ENCODE results near the gene DOCK4. TPM values are rescaled to one million over a fixed set of nuclear protein-coding genes. Genes with fewer than 3 reads are reported as not detected.

Gene DOCK4
- total RNA-seq, 1 donor from 2014 or later = 32.2 TPM

- H3K27me3 Mint-ChIP-seq (ENCODE audit: low read depth, unreplicated experiment) = no peaks in the 10 kb centered on the region
- peak overlapping the region; percentile 49 for H3K4me2 ChIP-seq (ENCODE audit: low read length)
- no peaks in the 10 kb centered on the region for H3K27me3 ChIP-seq (ENCODE audit: insufficient read depth, low read length)
- H3K9me3 ChIP-seq (ENCODE audit: insufficient read depth, low read depth, low read length) = no peaks in the 10 kb centered on the region
- no peaks in the 10 kb centered on the region for H3K9me3 Mint-ChIP-seq (ENCODE audit: unreplicated experiment)
- DNase-seq (ENCODE audit: low read depth) = peak; percentile 54
- peaks cover 7% of the 10 kb centered on the region for H4K20me1 ChIP-seq (ENCODE audit: insufficient read depth, low read length)
- no peaks in the 10 kb centered on the region for H3K36me3 ChIP-seq (ENCODE audit: insufficient read depth, low read length)
- peaks cover 58% of the 10 kb centered on the region for H3K4me1 Mint-ChIP-seq (ENCODE audit: low read depth, unreplicated experiment)
- peak overlapping the region; percentile 47 for H3K4me3 Mint-ChIP-seq (ENCODE audit: unreplicated experiment)
- no peak for FAIRE-seq
- H3K9ac ChIP-seq (ENCODE audit: low read length) = peak overlapping the region; percentile 2
- peaks cover 5% of the 10 kb centered on the region for H3K79me2 ChIP-seq (ENCODE audit: insufficient read depth, low read length)
- H3K4me3 ChIP-seq (ENCODE audit: insufficient read depth, low read depth, low read length) = no peak overlapping the region
- H3K27ac Mint-ChIP-seq (ENCODE audit: unreplicated experiment) = peak overlapping the region; percentile 97
- TF ChIP-seq EZH2 (IDR thresholded peaks at IDR 0.05; ENCODE audit: insufficient read depth, low read length) = no peak
- TF ChIP-seq, protein P1, sequence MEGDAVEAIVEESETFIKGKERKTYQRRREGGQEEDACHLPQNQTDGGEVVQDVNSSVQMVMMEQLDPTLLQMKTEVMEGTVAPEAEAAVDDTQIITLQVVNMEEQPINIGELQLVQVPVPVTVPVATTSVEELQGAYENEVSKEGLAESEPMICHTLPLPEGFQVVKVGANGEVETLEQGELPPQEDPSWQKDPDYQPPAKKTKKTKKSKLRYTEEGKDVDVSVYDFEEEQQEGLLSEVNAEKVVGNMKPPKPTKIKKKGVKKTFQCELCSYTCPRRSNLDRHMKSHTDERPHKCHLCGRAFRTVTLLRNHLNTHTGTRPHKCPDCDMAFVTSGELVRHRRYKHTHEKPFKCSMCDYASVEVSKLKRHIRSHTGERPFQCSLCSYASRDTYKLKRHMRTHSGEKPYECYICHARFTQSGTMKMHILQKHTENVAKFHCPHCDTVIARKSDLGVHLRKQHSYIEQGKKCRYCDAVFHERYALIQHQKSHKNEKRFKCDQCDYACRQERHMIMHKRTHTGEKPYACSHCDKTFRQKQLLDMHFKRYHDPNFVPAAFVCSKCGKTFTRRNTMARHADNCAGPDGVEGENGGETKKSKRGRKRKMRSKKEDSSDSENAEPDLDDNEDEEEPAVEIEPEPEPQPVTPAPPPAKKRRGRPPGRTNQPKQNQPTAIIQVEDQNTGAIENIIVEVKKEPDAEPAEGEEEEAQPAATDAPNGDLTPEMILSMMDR (IDR thresholded peaks at IDR 0.05; ENCODE audit: insufficient read depth, low read depth, low read length) = no peak
- no peak overlapping the region for H3K27ac ChIP-seq (ENCODE audit: low read depth, low read length)
- no peak overlapping the region for H2AFZ ChIP-seq (ENCODE audit: low read depth, low read length)
- H3K4me1 ChIP-seq (ENCODE audit: insufficient read depth, low read length) = peaks cover 36% of the 10 kb centered on the region
- no peaks in the 10 kb centered on the region for H3K36me3 Mint-ChIP-seq (ENCODE audit: low read depth, unreplicated experiment)
Observed at GRCh38 chr7:112162142-112162766, 43.9 kb downstream of the DOCK4 start.

DNA sequence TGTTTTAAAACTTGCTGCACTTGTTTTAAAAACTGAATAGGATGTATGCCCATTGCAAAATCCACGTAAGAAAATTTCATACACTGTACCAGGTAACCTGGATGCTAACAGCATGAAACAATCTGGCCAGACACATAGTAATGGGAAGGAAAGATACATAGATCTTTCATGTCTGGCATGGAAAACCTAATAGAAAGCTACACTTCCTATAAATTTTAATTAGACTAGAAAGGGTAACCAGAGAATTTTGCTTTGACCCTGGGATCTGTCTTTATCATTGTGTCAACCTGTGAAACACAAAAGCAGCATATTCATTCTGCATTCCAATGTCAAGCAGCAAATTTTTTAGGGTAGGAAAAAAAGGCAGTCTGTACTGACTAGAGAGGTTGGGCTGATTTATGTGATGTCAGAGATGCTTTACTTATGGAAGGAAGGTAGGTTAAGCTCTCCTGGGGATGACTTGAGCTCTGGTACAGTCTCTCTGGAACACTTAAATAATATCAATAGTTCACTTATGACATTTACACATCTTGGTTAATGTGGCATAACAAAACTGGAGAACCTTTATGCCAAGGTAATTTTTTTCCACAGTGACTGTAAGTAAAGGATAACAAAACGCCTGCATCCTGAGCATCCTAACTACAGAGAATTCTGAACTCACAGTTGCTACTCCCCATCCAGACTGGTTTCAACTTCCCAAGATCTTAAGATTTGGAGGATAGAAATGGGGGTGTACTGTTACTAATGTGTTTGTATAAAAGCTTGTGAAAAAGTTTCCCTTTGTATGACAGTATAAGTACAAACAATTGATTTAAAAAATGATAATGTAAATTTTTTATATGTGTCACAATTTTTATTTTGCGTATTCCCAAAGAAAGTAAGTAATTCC, 44.7 kb downstream of the DOCK4 start:
- peaks cover 5% of the 10 kb centered on the region for H3K79me2 ChIP-seq (ENCODE audit: insufficient read depth, low read length)
- H3K27me3 Mint-ChIP-seq (ENCODE audit: low read depth, unreplicated experiment) = no peaks in the 10 kb centered on the region
- H3K4me3 ChIP-seq (ENCODE audit: insufficient read depth, low read depth, low read length) = no peak overlapping the region
- H3K4me3 Mint-ChIP-seq (ENCODE audit: unreplicated experiment) = no peak overlapping the region
- H3K4me2 ChIP-seq (ENCODE audit: low read length) = peak overlapping the region; percentile 49
- no peaks in the 10 kb centered on the region for H3K27me3 ChIP-seq (ENCODE audit: insufficient read depth, low read length)
- H4K20me1 ChIP-seq (ENCODE audit: insufficient read depth, low read length) = peaks cover 7% of the 10 kb centered on the region
- H3K36me3 Mint-ChIP-seq (ENCODE audit: low read depth, unreplicated experiment) = no peaks in the 10 kb centered on the region
- H3K4me1 Mint-ChIP-seq (ENCODE audit: low read depth, unreplicated experiment) = peaks cover 61% of the 10 kb centered on the region
- no peak overlapping the region for H3K27ac ChIP-seq (ENCODE audit: low read depth, low read length)
- H3K9ac ChIP-seq (ENCODE audit: low read length) = no peak overlapping the region
- no peaks in the 10 kb centered on the region for H3K9me3 ChIP-seq (ENCODE audit: insufficient read depth, low read depth, low read length)
- H3K27ac Mint-ChIP-seq (ENCODE audit: unreplicated experiment) = peak overlapping the region; percentile 97
- H3K36me3 ChIP-seq (ENCODE audit: insufficient read depth, low read length) = no peaks in the 10 kb centered on the region
- no peak for FAIRE-seq
- no peaks in the 10 kb centered on the region for H3K9me3 Mint-ChIP-seq (ENCODE audit: unreplicated experiment)
- TF ChIP-seq, protein P1 (IDR thresholded peaks at IDR 0.05; ENCODE audit: insufficient read depth, low read depth, low read length) = no peak
- TF ChIP-seq EZH2 (IDR thresholded peaks at IDR 0.05; ENCODE audit: insufficient read depth, low read length) = no peak
- H2AFZ ChIP-seq (ENCODE audit: low read depth, low read length) = no peak overlapping the region
- peaks cover 39% of the 10 kb centered on the region for H3K4me1 ChIP-seq (ENCODE audit: insufficient read depth, low read length)
- DNase-seq (ENCODE audit: low read depth) = no peak
